22Rv1 (cell line): ENCODE measurements around the gene AGAP5.
"Not testable (repeated sequence)": the region's sequence is repeated elsewhere in the genome, so short reads cannot be mapped to it uniquely, and the experiment has no call there.

ENCODE experiments used
- CTCF ChIP-seq: fragments of 450-650 bp; IDR thresholded peaks from 2 replicates; pipeline ENCODE4 v1.5.1; 2017; ENCODE audit warnings: mild to moderate bottlenecking
- ZFX ChIP-seq: fragments of 450-650 bp; IDR thresholded peaks from 2 replicates; pipeline ENCODE4 v1.6.1; 2017; ENCODE audit warnings: antibody characterized with exemption, borderline replicate concordance

GRCh38 chr10:73714483-73714882 is 16.6 kb upstream of the AGAP5 start:
- not testable (repeated sequence) for TF ChIP-seq CTCF, ZFX
